Measurements from ENCODE around the gene PSAP. TPM values are rescaled to one million over a fixed set of nuclear protein-coding genes. Genes with fewer than 3 reads are reported as not detected.

PSAP gene
- total RNA-seq, 1 experiment from 2014 or later: 429 TPM

DNA sequence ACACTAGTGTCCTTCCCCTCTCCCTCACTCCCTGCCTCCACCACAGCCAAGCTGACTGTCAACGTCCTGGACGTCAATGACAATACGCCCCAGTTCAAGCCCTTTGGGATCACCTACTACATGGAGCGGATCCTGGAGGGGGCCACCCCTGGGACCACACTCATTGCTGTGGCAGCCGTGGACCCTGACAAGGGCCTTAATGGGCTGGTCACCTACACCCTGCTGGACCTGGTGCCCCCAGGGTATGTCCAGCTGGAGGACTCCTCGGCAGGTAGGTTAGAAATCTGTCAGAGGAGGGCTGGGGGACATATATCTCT lies 52.8 kb downstream of the PSAP start:
- DNase-seq (ENCODE audit: low spot score): no peak
- TF ChIP-seq CTCF (conservative IDR thresholded peaks at IDR 0.05; ENCODE audit: low read depth, low read length) (no peak), EZH2 (IDR thresholded peaks at IDR 0.05; ENCODE audit: borderline replicate concordance, low read depth, low read length, poor library complexity, severe bottlenecking) (no peak)
- BruUV-seq (replicated peaks): no TSS peak
- H3K9me3 ChIP-seq (ENCODE audit: low read depth, low read length, poor library complexity, severe bottlenecking): no peaks in the 10 kb centered on the region
- H3K27me3 ChIP-seq (replicated peaks; ENCODE audit: insufficient read depth, low read depth, low read length, poor library complexity): no peaks in the 10 kb centered on the region
- H3K4me3 ChIP-seq (ENCODE audit: low read depth, low read length, poor library complexity, severe bottlenecking): no peak overlapping the region
- H3K4me1 ChIP-seq (ENCODE audit: insufficient read depth, low read length, poor library complexity, severe bottlenecking): no peaks in the 10 kb centered on the region
- no peaks in the 10 kb centered on the region for H3K36me3 ChIP-seq (ENCODE audit: insufficient read depth, low read length, poor library complexity, severe bottlenecking)
- intact Hi-C loops (cut with micrococcal nuclease; ENCODE audit: unreplicated experiment): no loop called here
- ChIA-PET POLR2A (ENCODE audit: low non-redundant PET) (no interaction called here), CTCF (no interaction called here)
- H3K27ac ChIP-seq (ENCODE audit: low read depth, low read length, poor library complexity, severe bottlenecking): no peak overlapping the region

DNA sequence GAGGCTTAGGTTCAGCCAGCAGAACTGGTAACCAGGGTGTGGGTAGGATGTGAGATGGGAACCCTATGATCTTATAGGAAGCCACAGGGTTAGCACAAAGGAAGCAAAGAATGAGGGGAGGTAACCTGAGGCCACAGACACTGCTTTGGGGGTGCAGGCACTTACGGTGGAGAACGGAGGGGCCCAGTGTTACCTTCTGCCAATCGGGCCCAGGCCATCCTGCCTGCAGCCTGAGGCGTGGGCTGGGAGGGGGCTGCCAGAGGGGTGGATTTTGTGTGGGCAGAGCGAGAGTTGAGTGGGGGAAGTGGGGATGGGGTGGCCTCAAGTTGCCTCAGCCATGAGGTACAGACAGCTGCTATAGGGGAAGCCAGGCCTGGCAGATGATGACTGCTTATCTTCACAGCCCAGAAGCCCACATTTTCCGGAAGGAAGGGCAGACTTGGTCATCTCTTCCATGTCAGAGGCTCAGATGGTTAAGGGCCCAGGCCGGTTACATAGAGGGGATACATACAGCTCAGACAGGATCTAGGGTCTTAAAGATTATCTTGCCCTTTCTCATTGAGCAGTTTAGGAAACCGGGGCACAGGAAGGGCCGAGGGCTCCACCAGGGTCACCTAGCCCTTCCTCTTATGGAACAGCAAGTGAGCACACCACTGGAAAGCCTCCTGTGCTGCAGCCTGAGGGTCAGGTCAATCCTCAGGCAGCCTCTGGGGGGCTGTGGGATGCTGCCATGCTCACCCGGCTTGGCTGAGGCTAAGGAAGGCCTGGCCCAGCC lies 53.3 kb downstream of the PSAP start:
- Histone ChIP-seq H3K36me3 (ENCODE audit: insufficient read depth, low read length, poor library complexity, severe bottlenecking) (no peaks in the 10 kb centered on the region), H3K4me1 (ENCODE audit: insufficient read depth, low read length, poor library complexity, severe bottlenecking) (no peaks in the 10 kb centered on the region), H3K27ac (ENCODE audit: low read depth, low read length, poor library complexity, severe bottlenecking) (no peak overlapping the region), H3K27me3 (replicated peaks; ENCODE audit: insufficient read depth, low read depth, low read length, poor library complexity) (no peaks in the 10 kb centered on the region), H3K4me3 (ENCODE audit: low read depth, low read length, poor library complexity, severe bottlenecking) (no peak overlapping the region), H3K9me3 (ENCODE audit: low read depth, low read length, poor library complexity, severe bottlenecking) (no peaks in the 10 kb centered on the region)
- no TSS peak for BruUV-seq (replicated peaks)
- DNase-seq (ENCODE audit: low spot score): no peak
- POLR2A ChIA-PET (ENCODE audit: low non-redundant PET): no interaction called here
- CTCF ChIA-PET: no interaction called here
- TF ChIP-seq CTCF (conservative IDR thresholded peaks at IDR 0.05; ENCODE audit: low read depth, low read length) (no peak), EZH2 (IDR thresholded peaks at IDR 0.05; ENCODE audit: borderline replicate concordance, low read depth, low read length, poor library complexity, severe bottlenecking) (no peak)
- intact Hi-C loops (cut with micrococcal nuclease; ENCODE audit: unreplicated experiment): no loop called here

- Histone ChIP-seq H3K27me3 (replicated peaks; ENCODE audit: insufficient read depth, low read depth, low read length, poor library complexity) (no peaks in the 10 kb centered on the region), H3K4me1 (ENCODE audit: insufficient read depth, low read length, poor library complexity, severe bottlenecking) (no peaks in the 10 kb centered on the region), H3K9me3 (ENCODE audit: low read depth, low read length, poor library complexity, severe bottlenecking) (no peaks in the 10 kb centered on the region), H3K27ac (ENCODE audit: low read depth, low read length, poor library complexity, severe bottlenecking) (no peak overlapping the region), H3K36me3 (ENCODE audit: insufficient read depth, low read length, poor library complexity, severe bottlenecking) (no peaks in the 10 kb centered on the region), H3K4me3 (ENCODE audit: low read depth, low read length, poor library complexity, severe bottlenecking) (no peak overlapping the region)
- CTCF ChIA-PET: no interaction called here
- POLR2A ChIA-PET (ENCODE audit: low non-redundant PET): no interaction called here
- no peak for DNase-seq (ENCODE audit: low spot score)
- no TSS peak for BruUV-seq (replicated peaks)
- intact Hi-C loops (cut with micrococcal nuclease; ENCODE audit: unreplicated experiment): no loop called here
- TF ChIP-seq CTCF (conservative IDR thresholded peaks at IDR 0.05; ENCODE audit: low read depth, low read length) (no peak), EZH2 (IDR thresholded peaks at IDR 0.05; ENCODE audit: borderline replicate concordance, low read depth, low read length, poor library complexity, severe bottlenecking) (no peak)
These were observed 54.2 kb downstream of the PSAP start for GRCh38 chr10:71796749-71797405.
